Activated CD4-positive, CD25-positive, alpha-beta regulatory T cell treated with anti-CD3 and anti-CD28 coated beads, Interleukin-2, amount 50 U/mL, for 24 hours (primary cell): ENCODE results near the gene SHISA4.
"Not testable (repeated sequence)": the region's sequence is repeated elsewhere in the genome, so short reads cannot be mapped to it uniquely, and the experiment has no call there.

Experiments used
- ATAC-seq, 2 donors: fragments of 150-1000 bp; cut with Tn5 transposase; one replicate each; pipeline ENCODE4 v1.10.0; 2021; ENCODE audit warnings: mild to moderate bottlenecking in 1 of 2, moderate library complexity in 1 of 2

The SHISA4 gene

DNA sequence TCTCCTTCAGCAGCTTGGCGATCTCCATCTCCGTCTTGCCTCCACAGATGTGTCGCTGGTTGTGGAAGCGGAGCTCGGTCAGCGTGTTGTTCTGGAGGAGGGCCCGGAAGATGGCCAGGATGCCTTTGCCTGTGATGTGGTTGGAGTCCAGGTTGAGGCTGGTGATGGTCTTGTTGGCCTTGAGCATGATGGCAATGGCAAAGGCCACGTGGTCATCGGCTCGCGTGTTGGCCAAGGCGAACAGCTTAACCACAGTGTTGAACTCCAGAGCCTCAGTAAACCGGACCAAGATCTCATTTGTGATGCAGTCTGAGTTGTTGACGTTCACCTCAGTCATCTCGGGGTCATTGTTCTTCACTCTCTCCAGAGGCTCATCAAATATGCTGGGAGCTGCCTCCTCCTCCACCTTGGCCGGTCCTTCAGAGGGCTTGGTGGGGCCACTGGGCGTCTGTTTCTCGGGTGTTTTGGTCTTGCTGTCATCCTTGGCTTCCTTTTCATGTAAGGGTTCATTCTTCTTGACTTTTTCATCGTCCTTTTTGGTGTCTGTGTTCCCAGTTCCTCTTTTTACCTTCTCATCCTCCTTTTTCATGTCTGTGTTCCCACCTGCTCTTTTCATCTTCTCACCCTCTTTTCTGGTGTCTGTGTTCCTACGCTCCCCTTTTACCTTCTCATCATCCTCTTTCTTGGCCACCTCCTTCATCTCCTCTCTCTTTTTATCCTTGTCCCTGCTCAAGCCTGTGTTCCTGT lies 11.2 kb downstream of the SHISA4 start:
- ATAC-seq: no peak

- no peak for ATAC-seq
Measured at GRCh38 chr1:201900476-201900875, 11.8 kb downstream of the SHISA4 start.

GRCh38 chr1:201901036-201901435 lies 12.3 kb downstream of the SHISA4 start:
- ATAC-seq: not testable (repeated sequence)

GRCh38 chr1:201902198-201902597 lies 13.5 kb downstream of the SHISA4 start:
- no peak for ATAC-seq

DNA sequence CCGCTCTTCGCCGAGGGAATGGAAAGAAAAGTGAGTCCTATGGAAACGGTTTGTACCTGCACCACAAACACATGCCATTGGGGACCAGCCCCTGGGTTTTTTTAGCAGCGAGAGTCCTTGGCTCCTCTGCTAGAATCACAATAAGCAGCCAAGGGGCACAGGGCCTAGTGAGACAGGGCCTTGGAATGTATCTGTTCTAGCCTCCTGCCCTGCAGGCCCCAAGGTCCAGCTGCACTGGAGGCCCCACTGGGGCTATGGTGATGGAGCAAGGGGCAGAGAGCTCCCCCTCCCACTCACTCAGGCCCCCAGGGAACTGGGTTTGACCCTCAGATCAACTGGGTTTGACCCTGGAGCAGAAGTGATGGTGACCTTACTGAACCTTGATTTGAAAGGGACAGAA lies 14.4 kb downstream of the SHISA4 start:
- ATAC-seq: no peak

- ATAC-seq: no peak
Measured at GRCh38 chr1:201904579-201904978, 15.9 kb downstream of the SHISA4 start.

- ATAC-seq: no peak
Measured at GRCh38 chr1:201905234-201905890, 16.7 kb downstream of the SHISA4 start.

- ATAC-seq: no peak
Measured at GRCh38 chr1:201906336-201906735, 17.6 kb downstream of the SHISA4 start.

DNA sequence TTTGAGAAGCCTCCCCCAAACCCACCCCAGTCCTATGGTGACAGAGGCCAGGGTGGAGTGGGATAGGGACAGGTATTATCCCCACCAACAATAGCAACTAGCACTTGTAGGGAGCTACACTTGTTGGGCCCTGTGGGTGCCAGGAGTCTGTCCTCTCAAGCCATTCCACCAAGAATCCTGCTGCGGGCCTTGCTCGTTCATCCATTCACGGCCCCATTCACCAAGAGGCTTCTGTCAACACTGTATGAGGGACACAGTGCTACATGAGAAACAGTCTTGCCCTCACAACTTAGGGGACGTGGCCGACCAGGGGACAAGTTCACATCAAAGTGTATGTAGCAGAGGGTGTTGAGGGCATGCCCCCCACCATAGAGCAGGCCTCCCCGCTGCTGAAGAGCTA lies 18.9 kb downstream of the SHISA4 start:
- no peak for ATAC-seq

- ATAC-seq: no peak
Measured at GRCh38 chr1:201911826-201912571, 23.3 kb downstream of the SHISA4 start.

DNA sequence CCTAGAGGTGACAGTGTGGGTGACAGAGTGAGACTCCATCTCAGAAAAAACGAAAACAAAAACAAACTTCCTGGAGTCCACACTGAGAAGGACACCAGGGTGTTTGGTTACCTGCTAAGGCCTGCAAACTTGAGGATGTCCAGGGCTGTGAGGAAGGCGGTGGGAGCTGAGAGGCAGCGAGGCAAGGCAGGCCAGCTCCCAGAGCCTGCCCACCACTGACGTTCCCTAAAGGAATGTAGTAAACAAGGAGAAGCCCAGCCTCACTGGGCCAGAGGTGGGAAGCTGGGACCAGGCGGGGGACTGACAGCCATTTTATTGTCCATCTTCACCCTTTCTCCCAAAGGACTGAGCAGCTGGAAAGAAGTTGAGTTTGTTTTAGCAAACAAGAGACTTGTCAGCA lies 24.1 kb downstream of the SHISA4 start:
- no peak for ATAC-seq

DNA sequence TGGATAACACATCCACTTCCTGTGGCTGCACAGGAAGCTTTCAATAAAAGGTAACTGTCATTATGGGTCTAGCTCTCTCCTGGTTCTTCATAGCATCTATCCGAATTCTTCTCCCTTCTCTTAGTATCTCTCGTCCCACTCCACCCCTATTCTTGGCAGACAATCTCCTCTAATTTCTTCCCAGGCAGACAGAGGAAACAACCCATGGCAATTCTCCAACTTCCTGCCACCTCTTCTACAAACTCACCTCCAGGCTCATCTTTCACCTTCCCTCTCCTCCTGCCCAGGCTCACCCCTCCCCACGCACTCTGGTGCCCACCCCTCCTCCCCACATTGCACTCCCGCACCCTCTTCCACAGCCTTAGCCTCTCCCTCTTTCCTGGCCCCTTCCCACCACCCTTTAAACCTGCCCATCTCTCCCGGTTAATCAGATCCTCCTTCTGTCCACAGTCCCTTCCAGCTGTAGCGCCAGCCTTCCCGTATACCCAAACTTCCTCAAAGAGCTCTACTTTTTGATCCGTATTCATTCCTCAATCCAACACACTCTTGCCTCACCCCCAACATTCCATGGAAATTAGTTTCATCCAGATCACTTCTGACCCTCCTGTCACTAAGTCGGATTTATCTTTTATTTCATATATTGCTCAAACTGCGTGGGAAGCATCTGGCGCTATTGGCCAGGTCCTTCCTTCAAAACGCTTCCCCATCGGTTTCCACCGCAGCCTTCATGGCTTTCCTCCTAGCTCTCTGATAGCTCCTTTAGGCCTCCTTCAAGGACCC lies 25.9 kb downstream of the SHISA4 start:
- no peak for ATAC-seq

GRCh38 chr1:201916649-201917249 lies 28.1 kb downstream of the SHISA4 start:
- no peak for ATAC-seq

DNA sequence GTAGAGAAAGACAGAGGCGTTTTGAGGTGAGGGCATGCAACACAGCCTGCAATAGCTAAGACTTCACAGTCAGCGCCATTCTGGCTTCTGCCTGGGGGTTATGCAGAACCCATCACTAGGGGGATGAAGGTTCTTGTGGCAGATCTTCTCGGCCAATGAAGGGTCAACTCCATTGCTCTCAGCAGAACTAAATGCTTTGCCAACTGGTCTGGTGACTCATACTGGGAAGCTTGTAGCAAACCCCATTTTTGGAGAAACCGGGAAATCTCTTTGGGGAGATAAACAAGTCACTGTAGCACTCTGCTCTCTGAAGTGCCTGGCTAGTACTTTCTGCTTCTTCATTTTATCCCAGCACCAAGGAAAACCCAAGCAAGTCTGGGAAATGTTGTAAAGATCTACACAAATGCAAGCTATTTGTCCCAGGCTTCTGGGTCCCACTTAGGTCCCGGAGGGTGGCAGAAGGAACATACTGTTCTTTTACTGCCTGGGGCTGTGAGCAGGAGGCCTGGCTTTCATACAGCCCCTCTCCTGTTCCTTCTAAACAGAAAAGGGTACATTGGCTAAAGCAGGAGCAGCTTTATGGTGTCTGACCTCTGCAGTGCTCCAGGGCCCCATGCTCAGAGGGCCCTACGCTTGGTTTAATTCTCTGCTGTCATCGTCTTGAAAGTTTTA lies 28.8 kb downstream of the SHISA4 start:
- ATAC-seq: no peak

DNA sequence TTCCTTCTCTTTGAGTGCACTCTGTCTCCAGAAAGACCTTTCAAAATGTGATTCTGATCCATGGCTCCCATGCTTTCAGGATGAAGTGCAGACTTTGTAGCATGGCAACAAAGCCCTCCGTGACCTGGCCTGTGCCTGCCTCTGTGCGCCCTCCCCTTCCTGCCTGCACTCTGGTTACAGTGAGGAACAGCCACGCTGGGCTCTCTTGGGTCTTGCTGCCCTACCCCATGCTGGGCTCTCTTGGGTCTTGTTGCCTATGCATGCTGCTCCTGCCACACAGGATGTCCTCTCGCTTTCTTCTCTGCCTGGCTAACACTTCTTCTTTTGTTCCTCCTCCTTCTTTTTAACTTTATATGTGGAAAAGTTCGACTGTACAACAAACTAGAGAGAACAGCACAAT lies 29.6 kb downstream of the SHISA4 start:
- no peak for ATAC-seq

DNA sequence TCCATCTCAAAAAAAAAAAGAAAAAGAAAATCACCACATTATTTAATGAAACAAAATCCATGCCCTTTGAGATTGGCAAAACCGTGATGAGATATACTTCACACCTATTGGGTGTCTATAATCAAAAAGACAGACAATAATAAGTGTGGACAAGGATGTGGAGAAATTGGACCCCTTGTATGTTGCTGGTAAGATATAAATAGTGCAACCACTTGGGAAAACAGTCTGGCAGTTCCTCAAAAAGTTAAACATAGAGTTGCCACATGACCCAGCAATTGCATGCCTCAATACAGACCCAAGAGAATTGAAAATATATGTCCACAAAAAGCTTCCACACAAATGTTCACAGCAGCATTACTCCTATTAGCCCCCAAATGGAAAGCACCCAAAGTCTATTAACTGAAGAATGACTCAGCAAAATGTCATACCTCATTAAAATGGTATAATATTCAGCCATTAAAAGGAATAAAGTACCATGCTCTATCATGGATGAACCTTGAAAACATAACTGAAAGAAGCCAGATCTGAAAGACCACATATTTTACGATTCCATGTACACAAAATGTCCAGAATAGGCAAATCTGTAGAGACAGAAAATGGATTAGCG lies 33.4 kb downstream of the SHISA4 start:
- no peak for ATAC-seq

DNA sequence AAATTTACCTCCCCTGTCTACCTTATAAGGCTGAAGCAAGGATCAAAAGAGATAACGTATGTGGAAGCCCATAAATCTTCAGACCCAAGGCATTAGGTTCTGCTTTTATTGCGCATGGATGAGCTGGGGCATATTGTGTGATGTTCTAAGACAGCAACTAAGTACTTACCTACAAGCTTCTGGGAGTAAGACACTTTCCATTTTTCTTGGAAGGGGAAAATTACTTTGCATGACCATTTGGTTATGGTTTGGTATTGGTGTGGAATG lies 36.5 kb downstream of the SHISA4 start:
- ATAC-seq: no peak

- no peak for ATAC-seq
Measured at GRCh38 chr1:201925981-201926645, 37.4 kb downstream of the SHISA4 start.

DNA sequence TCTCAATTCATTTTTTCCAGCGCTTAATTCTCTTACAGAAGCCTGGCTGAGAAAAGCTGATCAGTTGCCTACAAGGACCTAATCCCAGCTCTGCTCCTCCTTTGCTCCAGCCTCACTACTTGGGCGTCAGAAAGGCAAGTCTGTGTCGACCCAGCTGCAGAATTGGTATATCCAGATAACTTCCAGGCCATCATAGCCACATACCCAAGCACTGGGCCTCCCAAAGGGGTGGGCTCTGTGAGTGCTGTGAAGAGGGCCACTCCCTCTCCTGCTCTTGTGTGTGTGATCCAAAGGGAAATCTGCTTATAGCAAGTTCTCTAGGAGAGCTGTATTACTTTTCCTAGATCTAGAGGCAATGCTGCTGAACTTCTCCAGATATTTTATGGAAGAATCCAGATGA lies 39.6 kb downstream of the SHISA4 start:
- no peak for ATAC-seq

GRCh38 chr1:201930137-201930536 lies 41.4 kb downstream of the SHISA4 start:
- ATAC-seq: no peak

DNA sequence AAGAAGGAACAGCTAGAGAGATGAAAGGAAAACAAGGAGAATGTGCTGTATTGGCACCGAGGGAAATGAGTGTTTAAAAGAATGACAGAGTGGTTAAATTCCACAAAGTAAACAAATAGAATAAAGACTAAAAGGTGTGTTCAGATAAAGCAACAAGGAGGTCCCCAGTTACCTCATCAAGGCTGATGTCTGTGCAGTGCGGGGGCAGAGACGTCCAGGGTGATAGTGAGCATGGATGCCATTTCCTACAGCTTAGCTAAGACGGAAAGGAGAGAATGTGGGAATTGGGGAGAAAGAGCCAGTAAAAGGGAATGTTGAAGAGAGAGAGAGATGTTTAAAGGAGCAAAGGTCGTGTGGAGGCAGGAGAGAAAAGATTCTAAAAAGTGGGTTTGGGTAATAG lies 42.1 kb downstream of the SHISA4 start:
- ATAC-seq: no peak
